Endothelial cell of umbilical vein (primary cell): ENCODE measurements around the gene IGFBP4.

Source experiments
- CTCF ChIP-seq, 2 donors: IDR thresholded peaks; 1 replicate in 1 of 2; 2 replicates in 1 of 2; pipeline ENCODE4 v1.5.1; 2011; ENCODE audit warnings: low read length in 2 of 2, mild to moderate bottlenecking in 2 of 2, moderate library complexity in 2 of 2, control low read depth in 1 of 2, inconsistent platforms in 1 of 2, low read depth in 1 of 2; ENCODE audit not compliant: insufficient read depth in 1 of 2; ENCODE audit errors: extremely low read depth in 1 of 2
- EZH2 ChIP-seq: IDR thresholded peaks from 2 replicates; pipeline ENCODE4 v1.6.1; 2012; ENCODE audit warnings: borderline replicate concordance, low read depth, mild to moderate bottlenecking, moderate library complexity, low read length, inconsistent platforms; ENCODE audit not compliant: severe bottlenecking
- MAX ChIP-seq: IDR thresholded peaks from 2 replicates; pipeline ENCODE4 v1.6.1; 2011; ENCODE audit not compliant: insufficient read depth, insufficient read length

GRCh38 chr17:40448213-40448638 lies 5.0 kb downstream of the IGFBP4 start:
- TF ChIP-seq MAX, result no peak
- no peak for TF ChIP-seq CTCF (IDR thresholded peaks at IDR 0.05; ENCODE audit: extremely low read depth in 1 of 2, insufficient read depth in 1 of 2, low read depth in 1 of 2, low read length in 2 of 2)
- no peak for TF ChIP-seq EZH2
